SH-SY5Y (cell line): Measurements from ENCODE around the gene ARID4A.

Experiments
- GATA2 ChIP-seq: IDR thresholded peaks from 2 replicates; pipeline ENCODE4 v1.6.1; 2011; ENCODE audit warnings: mild to moderate bottlenecking, low read depth, low read length
- GATA3 ChIP-seq: IDR thresholded peaks from 2 replicates; pipeline ENCODE4 v1.6.1; 2011; ENCODE audit warnings: low read depth, mild to moderate bottlenecking, low read length, moderate library complexity

DNA sequence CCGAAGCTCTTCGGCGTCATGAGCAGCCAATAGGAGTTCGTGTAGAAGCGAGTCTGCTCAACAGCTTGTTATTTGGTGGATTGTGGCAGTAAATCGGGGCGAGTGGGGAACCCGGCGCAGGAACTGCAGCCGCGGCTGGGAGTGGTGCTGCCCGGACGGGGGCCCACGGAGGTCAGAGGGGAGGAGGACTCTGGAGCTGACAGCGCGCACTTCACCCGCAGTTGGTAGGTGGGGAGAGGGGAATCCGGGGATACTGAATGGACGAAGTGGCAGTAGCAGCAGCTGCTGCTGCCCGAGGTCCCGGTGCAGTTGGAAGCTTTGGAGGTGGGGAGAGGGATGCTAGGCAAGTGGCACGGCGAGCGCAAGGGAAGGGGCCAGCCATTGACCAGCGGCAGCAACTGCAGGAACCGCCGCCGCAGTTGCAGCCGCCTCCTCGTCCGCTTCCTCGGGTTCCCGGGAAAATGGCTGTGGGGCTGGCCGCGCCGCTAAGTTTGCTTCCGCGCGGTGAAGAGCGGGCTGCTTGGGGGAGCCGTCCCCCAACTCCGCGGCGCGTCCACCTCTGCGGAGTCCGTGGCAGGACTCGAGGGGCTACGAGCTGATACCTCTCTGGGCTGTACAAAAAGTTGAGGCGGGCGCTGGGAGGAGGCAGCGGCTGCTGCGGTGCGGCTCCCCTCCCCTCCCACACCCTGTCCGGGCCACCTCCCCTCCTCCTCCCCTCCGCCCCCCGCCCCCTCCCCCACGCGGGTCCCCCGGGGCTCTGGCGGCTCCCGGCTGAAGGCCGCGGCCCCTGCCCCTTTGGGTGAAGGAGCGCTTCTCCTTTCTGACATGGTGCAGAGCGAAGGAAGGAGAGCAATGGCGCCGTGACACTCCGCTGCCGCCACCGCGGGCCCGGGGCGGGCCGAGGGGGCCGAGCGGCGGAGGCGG lies at the start of gene ARID4A:
- TF ChIP-seq GATA2 (no peak), GATA3 (no peak)
